Activated CD8-positive, alpha-beta memory T cell treated with anti-CD3 and anti-CD28 coated beads for 36 hours (primary cell): ENCODE data around the gene STK32B. TPM values are rescaled to one million over a fixed set of nuclear protein-coding genes. Genes with fewer than 3 reads are reported as not detected.

Source experiments
- CTCF ChIA-PET: fragments of 350-600 bp; sonication (Branson Sonifier 250); formaldehyde crosslinking; loops from one replicate; lab custom pipeline; 2021; ENCODE audit warnings: antibody characterized with exemption; lab: Charles Lee
- POLR2A ChIA-PET: fragments of 350-600 bp; sonication (Branson Sonifier 250); formaldehyde crosslinking; loops from one replicate; lab custom pipeline; 2021; ENCODE audit warnings: antibody characterized with exemption; lab: Charles Lee
- total RNA-seq, 2 experiments: library from RNA; stranded (reverse); gene quantifications; one replicate each; pipeline ENCODE4 v1.2.3, GENCODE V29; 2021

STK32B gene
- total RNA-seq, 2 experiments from 2014 or later = not detected

- ChIA-PET CTCF (no interaction called here), POLR2A (no interaction called here)
These were observed 67.0 kb downstream of the STK32B start for GRCh38 chr4:5118091-5118786.

- POLR2A ChIA-PET = no interaction called here
- CTCF ChIA-PET = no interaction called here
These were observed 67.9 kb downstream of the STK32B start for GRCh38 chr4:5118994-5119835.

GRCh38 chr4:5120067-5120466 lies 68.8 kb downstream of the STK32B start:
- POLR2A ChIA-PET = no interaction called here
- CTCF ChIA-PET = no interaction called here

- ChIA-PET POLR2A (no interaction called here), CTCF (no interaction called here)
These were observed 69.2 kb downstream of the STK32B start for GRCh38 chr4:5120468-5120867.

GRCh38 chr4:5122114-5122513 lies 70.8 kb downstream of the STK32B start:
- ChIA-PET CTCF (no interaction called here), POLR2A (no interaction called here)

GRCh38 chr4:5124876-5125275 lies 73.6 kb downstream of the STK32B start:
- POLR2A ChIA-PET = no interaction called here
- CTCF ChIA-PET = no interaction called here

GRCh38 chr4:5125321-5125720 lies 74.0 kb downstream of the STK32B start:
- ChIA-PET POLR2A (no interaction called here), CTCF (no interaction called here)

- CTCF ChIA-PET = no interaction called here
- POLR2A ChIA-PET = no interaction called here
These were observed 75.0 kb downstream of the STK32B start for GRCh38 chr4:5126231-5126630.

- ChIA-PET POLR2A (no interaction called here), CTCF (no interaction called here)
These were observed 75.6 kb downstream of the STK32B start for GRCh38 chr4:5126857-5127256.

- POLR2A ChIA-PET = no interaction called here
- CTCF ChIA-PET = no interaction called here
These were observed 76.3 kb downstream of the STK32B start for GRCh38 chr4:5127556-5127955.

- POLR2A ChIA-PET = no interaction called here
- CTCF ChIA-PET = no interaction called here
These were observed 77.3 kb downstream of the STK32B start for GRCh38 chr4:5128569-5128968.

- CTCF ChIA-PET = no interaction called here
- POLR2A ChIA-PET = no interaction called here
These were observed 81.9 kb downstream of the STK32B start for GRCh38 chr4:5133201-5133600.

- POLR2A ChIA-PET = no interaction called here
- CTCF ChIA-PET = no interaction called here
These were observed 82.8 kb downstream of the STK32B start for GRCh38 chr4:5133933-5134594.

GRCh38 chr4:5134620-5135019 lies 83.3 kb downstream of the STK32B start:
- CTCF ChIA-PET = no interaction called here
- POLR2A ChIA-PET = no interaction called here

- CTCF ChIA-PET = no interaction called here
- POLR2A ChIA-PET = no interaction called here
These were observed 85.9 kb downstream of the STK32B start for GRCh38 chr4:5137226-5137625.

GRCh38 chr4:5137927-5138326 lies 86.6 kb downstream of the STK32B start:
- ChIA-PET POLR2A (no interaction called here), CTCF (no interaction called here)

- CTCF ChIA-PET = no interaction called here
- POLR2A ChIA-PET = no interaction called here
These were observed 87.1 kb downstream of the STK32B start for GRCh38 chr4:5138389-5138788.

GRCh38 chr4:5139141-5139540 lies 87.9 kb downstream of the STK32B start:
- CTCF ChIA-PET = no interaction called here
- POLR2A ChIA-PET = no interaction called here

GRCh38 chr4:5141802-5142201 lies 90.5 kb downstream of the STK32B start:
- ChIA-PET CTCF (no interaction called here), POLR2A (no interaction called here)

- CTCF ChIA-PET = no interaction called here
- POLR2A ChIA-PET = no interaction called here
These were observed 91.4 kb downstream of the STK32B start for GRCh38 chr4:5142726-5143125.
